GM12875 (cell line): ENCODE measurements around the gene CEBPA.

ENCODE experiments used
- H3K4me3 ChIP-seq: one replicate; pipeline ENCODE4 v1.5.1; 2011; ENCODE audit warnings: low read depth, low read length, control low read depth
- TF ChIP-seq, protein P1 (sequence below): IDR thresholded peaks from 2 replicates; pipeline ENCODE4 v1.5.1; 2011; ENCODE audit warnings: low read depth, mild to moderate bottlenecking, control low read depth, inconsistent platforms, low read length, moderate library complexity, borderline replicate concordance; ENCODE audit not compliant: insufficient read depth

The CEBPA gene

DNA sequence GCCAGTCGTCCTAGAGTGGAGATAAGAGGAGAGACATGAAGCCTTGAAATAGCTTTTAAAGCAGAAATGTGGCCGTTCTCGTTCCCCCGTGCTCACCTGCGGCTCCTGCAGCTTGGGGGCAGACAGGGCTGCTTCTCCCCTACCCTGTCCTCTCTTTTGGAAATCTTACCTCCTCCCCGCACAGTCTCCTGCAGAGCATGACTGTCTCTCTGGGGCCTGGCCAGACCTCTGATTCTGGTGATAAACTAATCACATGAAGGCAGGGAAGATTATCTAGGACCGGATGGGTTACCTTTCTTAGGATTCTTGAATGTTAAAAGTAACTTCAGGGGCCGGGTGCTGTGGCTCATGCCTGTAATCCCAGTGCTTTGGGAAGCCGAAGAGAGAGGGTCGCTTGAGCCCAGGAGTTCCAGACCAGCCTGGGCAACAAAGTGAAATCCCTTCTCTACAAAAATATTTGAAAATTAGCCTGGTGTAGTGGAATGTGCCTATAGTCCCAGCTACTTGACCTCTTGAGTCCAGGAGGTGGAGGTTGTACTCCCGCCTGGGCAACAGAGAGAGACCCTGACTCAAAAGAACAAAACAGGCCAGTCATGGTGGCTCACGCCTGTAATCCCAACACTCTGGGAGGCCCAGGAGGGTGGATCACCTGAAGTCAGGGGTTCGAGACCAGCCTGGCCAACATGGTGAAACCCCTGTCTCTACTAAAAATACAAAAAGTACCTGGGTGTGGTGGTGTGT, 8.1 kb downstream of the CEBPA start:
- TF ChIP-seq, protein P1, sequence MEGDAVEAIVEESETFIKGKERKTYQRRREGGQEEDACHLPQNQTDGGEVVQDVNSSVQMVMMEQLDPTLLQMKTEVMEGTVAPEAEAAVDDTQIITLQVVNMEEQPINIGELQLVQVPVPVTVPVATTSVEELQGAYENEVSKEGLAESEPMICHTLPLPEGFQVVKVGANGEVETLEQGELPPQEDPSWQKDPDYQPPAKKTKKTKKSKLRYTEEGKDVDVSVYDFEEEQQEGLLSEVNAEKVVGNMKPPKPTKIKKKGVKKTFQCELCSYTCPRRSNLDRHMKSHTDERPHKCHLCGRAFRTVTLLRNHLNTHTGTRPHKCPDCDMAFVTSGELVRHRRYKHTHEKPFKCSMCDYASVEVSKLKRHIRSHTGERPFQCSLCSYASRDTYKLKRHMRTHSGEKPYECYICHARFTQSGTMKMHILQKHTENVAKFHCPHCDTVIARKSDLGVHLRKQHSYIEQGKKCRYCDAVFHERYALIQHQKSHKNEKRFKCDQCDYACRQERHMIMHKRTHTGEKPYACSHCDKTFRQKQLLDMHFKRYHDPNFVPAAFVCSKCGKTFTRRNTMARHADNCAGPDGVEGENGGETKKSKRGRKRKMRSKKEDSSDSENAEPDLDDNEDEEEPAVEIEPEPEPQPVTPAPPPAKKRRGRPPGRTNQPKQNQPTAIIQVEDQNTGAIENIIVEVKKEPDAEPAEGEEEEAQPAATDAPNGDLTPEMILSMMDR: no peak
- H3K4me3 ChIP-seq: no peak overlapping the region

GRCh38 chr19:33293255-33294057, 8.9 kb downstream of the CEBPA start:
- no peak overlapping the region for H3K4me3 ChIP-seq
- TF ChIP-seq, protein P1: no peak

DNA sequence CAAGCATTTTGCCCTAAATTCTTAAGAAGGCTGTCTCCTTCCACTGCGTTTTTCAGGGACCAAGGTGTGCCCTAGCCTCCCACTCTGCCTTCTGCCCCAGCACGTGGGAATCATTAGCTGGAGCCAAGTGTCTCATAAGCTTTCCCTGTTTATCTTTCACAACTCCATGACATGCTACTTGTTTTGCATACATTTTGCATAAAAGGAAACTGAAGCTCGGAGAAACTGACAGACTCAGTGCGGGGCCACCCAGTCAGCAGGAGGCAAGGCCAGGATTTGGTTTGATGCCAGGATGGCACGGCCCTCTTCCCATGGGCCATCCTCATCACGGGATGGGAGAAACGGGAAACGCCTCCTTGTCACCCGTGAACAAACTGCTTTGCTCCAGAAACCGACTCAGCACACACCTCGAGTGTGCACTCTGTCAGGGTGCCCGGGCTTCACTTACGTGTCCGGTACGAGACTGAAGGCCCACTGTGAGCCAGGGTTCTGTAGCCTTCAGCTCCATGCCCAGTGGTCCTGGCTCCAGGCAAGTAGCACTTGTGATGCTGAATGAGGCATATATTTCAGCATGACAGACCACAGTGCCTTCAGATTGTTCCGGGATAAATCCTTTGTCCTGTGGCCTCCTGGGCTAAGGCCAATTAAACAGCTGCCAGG, 9.6 kb downstream of the CEBPA start:
- TF ChIP-seq, protein P1: no peak
- H3K4me3 ChIP-seq: no peak overlapping the region

- TF ChIP-seq, protein P1: no peak
- no peak overlapping the region for H3K4me3 ChIP-seq
These were observed 10.5 kb downstream of the CEBPA start for GRCh38 chr19:33291623-33292534.

DNA sequence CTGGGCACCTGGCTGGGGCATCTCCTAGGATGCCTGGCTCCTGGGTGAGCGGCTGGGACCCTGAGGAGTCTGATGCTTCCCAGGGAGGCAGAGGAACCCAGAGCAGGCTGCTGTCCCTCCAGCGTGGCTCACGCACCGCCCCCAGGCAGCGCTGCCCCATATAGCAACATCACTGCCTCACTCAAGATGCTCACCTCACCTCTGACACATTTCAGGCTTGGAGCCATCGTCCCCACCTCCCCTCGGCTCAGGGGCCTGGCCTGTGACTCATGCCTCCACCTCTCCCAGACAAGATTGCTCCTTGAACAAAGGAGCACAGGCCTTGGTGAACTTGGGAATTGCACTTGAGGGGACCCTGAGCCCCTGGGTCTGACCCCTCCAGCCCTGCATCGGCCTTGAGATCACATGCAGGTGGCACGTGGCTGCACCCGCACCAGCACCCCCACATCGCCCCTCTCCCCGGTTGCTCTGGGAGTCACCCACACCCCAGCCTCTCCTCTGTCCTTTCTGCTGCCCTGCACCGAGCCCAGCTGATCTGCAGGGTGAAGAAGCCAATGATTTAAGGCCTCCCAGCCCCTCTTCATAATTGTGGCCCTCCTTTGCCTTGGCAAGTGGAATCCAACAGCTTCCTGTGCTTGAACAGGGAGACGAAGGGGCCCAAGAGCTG, 11.2 kb downstream of the CEBPA start:
- TF ChIP-seq, protein P1: no peak
- H3K4me3 ChIP-seq: no peak overlapping the region
